Pulmonary artery endothelial cell (primary cell): ENCODE data around the gene THRAP3. TPM values are rescaled to one million over a fixed set of nuclear protein-coding genes. Genes with fewer than 3 reads are reported as not detected.
"Not testable (repeated sequence)": the region's sequence is repeated elsewhere in the genome, so short reads cannot be mapped to it uniquely, and the experiment has no call there.

Experiments
- DNase-seq: peaks from one replicate; pipeline ENCODE4 v3.0.0-alpha.2; 2011; ENCODE audit warnings: low read depth, low spot score
- total RNA-seq: library from RNA; depleted of rRNA; stranded (reverse); fragments of >200 nt; gene quantifications from 2 replicates; pipeline ENCODE4 v1.2.3, GENCODE V29; 2014

The THRAP3 gene
- total RNA-seq = 152 and 167 TPM in 2 replicates

- peak; percentile 99 for DNase-seq
Observed at GRCh38 chr1:36223996-36224536, at the start of gene THRAP3. TSS of gene THRAP3 (plus strand) at chr1:36224443. CDS start at chr1:36282564, 58,121 bp downstream.

- no peak for DNase-seq
Observed at GRCh38 chr1:36174713-36175112, 49.5 kb upstream of the THRAP3 start.

- DNase-seq = no peak
Observed at GRCh38 chr1:36175137-36176095, 48.8 kb upstream of the THRAP3 start.

GRCh38 chr1:36176106-36176949, 47.9 kb upstream of the THRAP3 start:
- DNase-seq = no peak

GRCh38 chr1:36177589-36178431, 46.4 kb upstream of the THRAP3 start:
- no peak for DNase-seq

- no peak for DNase-seq
Observed at GRCh38 chr1:36178471-36179219, 45.6 kb upstream of the THRAP3 start.

- DNase-seq = no peak
Observed at GRCh38 chr1:36179220-36179600, 45.0 kb upstream of the THRAP3 start.

GRCh38 chr1:36182734-36183133, 41.5 kb upstream of the THRAP3 start:
- no peak for DNase-seq

GRCh38 chr1:36183309-36183856, 40.9 kb upstream of the THRAP3 start:
- no peak for DNase-seq

GRCh38 chr1:36187800-36188593, 36.2 kb upstream of the THRAP3 start:
- peak; percentile 74 for DNase-seq

GRCh38 chr1:36196805-36197204, 27.4 kb upstream of the THRAP3 start:
- DNase-seq = not testable (repeated sequence)

- DNase-seq = no peak
Observed at GRCh38 chr1:36198641-36199040, 25.6 kb upstream of the THRAP3 start.

- DNase-seq = no peak
Observed at GRCh38 chr1:36199934-36200741, 24.1 kb upstream of the THRAP3 start.

- DNase-seq = no peak
Observed at GRCh38 chr1:36203027-36203553, 21.2 kb upstream of the THRAP3 start.

- no peak for DNase-seq
Observed at GRCh38 chr1:36203554-36204346, 20.5 kb upstream of the THRAP3 start.

- no peak for DNase-seq
Observed at GRCh38 chr1:36204347-36204909, 19.8 kb upstream of the THRAP3 start.

- no peak for DNase-seq
Observed at GRCh38 chr1:36206323-36206858, 17.9 kb upstream of the THRAP3 start.
